Smooth muscle cell (in vitro differentiated cells): ENCODE measurements around the gene SYT2. TPM values are rescaled to one million over a fixed set of nuclear protein-coding genes. Genes with fewer than 3 reads are reported as not detected.
A peak's percentile ranks its signal among the peaks of the same experiment; 100 is the strongest.

Experiments
- DNase-seq: peaks from one replicate; lab custom pipeline; 2025; ENCODE audit not compliant: unreplicated experiment; lab: John Stamatoyannopoulos, UW
- H2AFZ ChIP-seq: fragments of 200-600 bp; sonication (generic); 2 replicates; pipeline ENCODE4 v1.6.0; 2016; ENCODE audit warnings: antibody characterized with exemption, low read depth, mild to moderate bottlenecking
- H3F3A ChIP-seq: fragments of 200-600 bp; sonication (generic); 2 replicates; pipeline ENCODE4 v1.6.0; 2017; ENCODE audit warnings: antibody characterized with exemption, low read depth
- H3K27ac ChIP-seq: fragments of 200-600 bp; sonication (generic); 2 replicates; pipeline ENCODE4 v1.5.1; 2016; ENCODE audit warnings: low read depth, mild to moderate bottlenecking
- H3K27me3 ChIP-seq: fragments of 200-600 bp; sonication (generic); 2 replicates; pipeline ENCODE4 v1.6.1; 2016; ENCODE audit warnings: low read depth, mild to moderate bottlenecking
- H3K36me3 ChIP-seq: fragments of 200-600 bp; sonication (generic); 2 replicates; pipeline ENCODE4 v1.5.1; 2016; ENCODE audit warnings: low read depth
- H3K4me1 ChIP-seq: fragments of 200-600 bp; sonication (generic); 2 replicates; pipeline ENCODE4 v1.5.1; 2016; ENCODE audit warnings: low read depth
- H3K4me2 ChIP-seq: fragments of 200-600 bp; sonication (generic); 2 replicates; pipeline ENCODE4 v1.6.0; 2016; ENCODE audit warnings: mild to moderate bottlenecking
- H3K4me3 ChIP-seq: fragments of 200-600 bp; sonication (generic); 2 replicates; pipeline ENCODE4 v1.5.1; 2016; ENCODE audit warnings: mild to moderate bottlenecking
- H3K79me2 ChIP-seq: fragments of 200-600 bp; sonication (generic); 2 replicates; pipeline ENCODE4 v1.6.0; 2016; ENCODE audit warnings: low read depth, mild to moderate bottlenecking
- H3K9ac ChIP-seq: fragments of 200-600 bp; sonication (generic); 2 replicates; pipeline ENCODE4 v1.6.0; 2016; ENCODE audit warnings: low read depth
- H3K9me3 ChIP-seq: fragments of 200-600 bp; sonication (generic); replicated peaks from 2 replicates; pipeline ENCODE4 v1.5.1; 2016; ENCODE audit warnings: low read depth
- H4K20me1 ChIP-seq: fragments of 200-600 bp; sonication (generic); 2 replicates; pipeline ENCODE4 v1.6.0; 2016; ENCODE audit warnings: low read depth
- CTCF ChIP-seq: fragments of 200-600 bp; sonication (generic); IDR thresholded peaks from 2 replicates; pipeline ENCODE4 v1.5.1; 2017; ENCODE audit warnings: borderline replicate concordance, mild to moderate bottlenecking, antibody characterized with exemption; ENCODE audit not compliant: insufficient read depth, poor library complexity, severe bottlenecking
- WGBS: methylation state at CpG from one replicate; pipeline ENCODE4 v1.1.7; 2016; ENCODE audit warnings: low lambda C conversion rate; 5-methylcytosine and 5-hydroxymethylcytosine counted together
- polyA plus RNA-seq: library from polyadenylated mRNA; unstranded; fragments of >200 nt; fragmentation: Nextera tagmentation; extraction: Ambion mirVana; gene quantifications from 2 replicates; pipeline ENCODE4 v1.2.1, GENCODE V29; 2016
- total RNA-seq: library from RNA; depleted of rRNA; stranded (reverse); fragments of >200 nt; gene quantifications from 2 replicates; pipeline ENCODE4 v1.2.3, GENCODE V29; 2014

SYT2 gene
- total and polyA plus RNA-seq, 2 experiments from 2014 or later: not detected

- H3K4me1 ChIP-seq: peaks cover 3% of the 10 kb centered on the region
- H3K27me3 ChIP-seq: peaks cover 87% of the 10 kb centered on the region
- 79% methylated on average over 2 of the region's 2 CpGs for WGBS
Observed at GRCh38 chr1:202648605-202649226, 61.5 kb downstream of the SYT2 start.

GRCh38 chr1:202645097-202645476, 65.2 kb downstream of the SYT2 start:
- Histone ChIP-seq H3K27me3 (peaks cover 87% of the 10 kb centered on the region), H3K36me3 (no peaks in the 10 kb centered on the region), H3K4me2 (no peak overlapping the region), H3F3A (no peaks in the 10 kb centered on the region), H2AFZ (no peak overlapping the region), H3K9ac (no peak overlapping the region), H3K4me3 (no peak overlapping the region), H4K20me1 (no peaks in the 10 kb centered on the region), H3K27ac (no peak overlapping the region), H3K79me2 (no peaks in the 10 kb centered on the region), H3K9me3 (no peaks in the 10 kb centered on the region), H3K4me1 (peaks cover 4% of the 10 kb centered on the region)
- no peak for DNase-seq
- TF ChIP-seq CTCF: no peak
- 31% methylated on average over 6 of the region's 6 CpGs for WGBS

More at GRCh38 chr1:202648605-202649226, 61.5 kb downstream of the SYT2 start:
- no peak overlapping the region for H3K4me3 ChIP-seq
- no peak for TF ChIP-seq CTCF
- no peak for DNase-seq
- no peaks in the 10 kb centered on the region for H3K79me2 ChIP-seq
- H2AFZ ChIP-seq: no peak overlapping the region
- no peaks in the 10 kb centered on the region for H3K36me3 ChIP-seq
- no peak overlapping the region for H3K4me2 ChIP-seq
- H3K9ac ChIP-seq: no peak overlapping the region
- no peaks in the 10 kb centered on the region for H3F3A ChIP-seq
- no peak overlapping the region for H3K27ac ChIP-seq
- no peaks in the 10 kb centered on the region for H4K20me1 ChIP-seq
- no peaks in the 10 kb centered on the region for H3K9me3 ChIP-seq

- TF ChIP-seq CTCF: no peak
- 4% methylated on average over 19 of the region's 22 CpGs for WGBS
- no peak for DNase-seq
- H3K9me3 ChIP-seq: no peaks in the 10 kb centered on the region
- H3K4me3 ChIP-seq: peak overlapping the region; percentile 53
- H3K79me2 ChIP-seq: no peaks in the 10 kb centered on the region
- no peaks in the 10 kb centered on the region for H4K20me1 ChIP-seq
- H3F3A ChIP-seq: no peaks in the 10 kb centered on the region
- H2AFZ ChIP-seq: no peak overlapping the region
- no peak overlapping the region for H3K9ac ChIP-seq
- no peaks in the 10 kb centered on the region for H3K36me3 ChIP-seq
- H3K27me3 ChIP-seq: peaks cover 85% of the 10 kb centered on the region
- H3K4me2 ChIP-seq: peak overlapping the region; percentile 86
- H3K4me1 ChIP-seq: peaks cover 4% of the 10 kb centered on the region
- no peak overlapping the region for H3K27ac ChIP-seq
Observed at GRCh38 chr1:202644219-202645096, 65.8 kb downstream of the SYT2 start.
